Measurements from ENCODE around the gene GPR87.

- TF ChIP-seq CTCF (IDR thresholded peaks at IDR 0.05; ENCODE audit: insufficient read depth, low read depth, low read length) (no peak), EZH2 (IDR thresholded peaks at IDR 0.05; ENCODE audit: insufficient read depth, low read length) (no peak)
Observed at GRCh38 chr3:151318991-151319390, 2.4 kb upstream of the GPR87 start.

Data from astrocyte (in vitro differentiated cells and primary cell).